SKM-1 (cell line): ENCODE results near the gene NDUFA6.
"Not testable (repeated sequence)": the region's sequence is repeated elsewhere in the genome, so short reads cannot be mapped to it uniquely, and the experiment has no call there.

Experiments used
- DNase-seq: peaks from one replicate; lab custom pipeline; 2025; ENCODE audit not compliant: unreplicated experiment; lab: John Stamatoyannopoulos, UW

NDUFA6 gene

GRCh38 chr22:42072606-42073330, 17.8 kb downstream of the NDUFA6 start:
- no peak for DNase-seq

DNA sequence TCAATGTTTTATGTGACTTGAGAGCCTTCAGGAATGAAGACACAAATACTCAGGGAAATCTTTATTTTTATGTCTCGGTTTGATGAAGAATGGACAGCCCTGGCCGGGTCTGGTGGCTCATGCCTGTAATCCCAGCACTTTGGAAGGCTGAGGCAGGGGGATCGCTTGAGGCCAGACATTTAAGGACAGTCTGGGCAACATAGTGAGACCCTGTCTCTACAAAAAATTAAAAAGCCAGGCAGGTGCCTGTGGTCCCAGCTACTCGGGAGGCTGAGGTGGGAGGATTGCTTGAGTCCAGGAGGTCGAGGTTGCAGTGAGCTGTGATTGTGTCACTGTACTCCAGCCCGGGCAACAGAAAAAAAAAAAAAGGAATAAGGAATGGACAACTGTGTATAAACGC, 19.1 kb downstream of the NDUFA6 start:
- not testable (repeated sequence) for DNase-seq

GRCh38 chr22:42070517-42071422, 19.8 kb downstream of the NDUFA6 start, which contains the start of gene NAGA:
Gene NAGA, minus strand, starts transcription at chr22:42070812. Its CDS starts 515 bp downstream, at chr22:42070297.
- peak; percentile 97 for DNase-seq

DNA sequence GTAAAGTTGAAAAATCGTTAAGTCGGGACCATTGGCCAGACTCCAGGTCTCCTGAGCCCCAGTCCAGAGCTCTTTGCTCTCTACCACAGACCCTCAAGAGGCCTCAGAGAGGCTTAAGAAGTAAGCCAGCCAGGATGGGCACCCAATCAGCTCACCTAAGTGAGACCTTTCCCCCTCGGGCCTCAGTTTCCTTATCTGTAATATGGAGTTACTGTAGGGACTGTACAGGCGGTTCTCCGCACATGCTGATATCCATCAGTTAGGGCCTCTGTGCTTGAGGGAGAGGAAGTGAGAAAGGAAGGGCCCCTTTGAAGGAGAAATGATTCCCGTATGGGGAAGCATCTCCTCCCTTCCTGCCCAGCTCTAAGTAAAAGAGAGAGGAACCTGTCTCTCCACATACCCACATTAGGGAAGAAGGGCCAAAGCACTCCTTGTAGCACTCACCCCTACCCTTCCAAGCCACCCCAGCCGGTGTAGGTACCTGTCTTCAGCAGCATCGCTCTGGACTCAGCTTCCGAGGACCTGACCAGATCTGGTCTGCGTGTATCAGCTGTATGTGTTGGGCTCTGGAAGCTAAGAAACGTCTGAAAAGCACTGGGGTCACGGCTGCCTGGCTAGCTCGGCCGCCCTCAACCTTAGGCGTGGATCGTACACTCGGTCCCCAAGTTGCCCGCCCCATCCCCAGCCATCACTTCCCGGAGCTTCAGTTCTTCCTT, 20.6 kb downstream of the NDUFA6 start:
- peak; percentile 52 for DNase-seq

- no peak for DNase-seq
Measured at GRCh38 chr22:42068291-42068690, 22.3 kb downstream of the NDUFA6 start.

DNA sequence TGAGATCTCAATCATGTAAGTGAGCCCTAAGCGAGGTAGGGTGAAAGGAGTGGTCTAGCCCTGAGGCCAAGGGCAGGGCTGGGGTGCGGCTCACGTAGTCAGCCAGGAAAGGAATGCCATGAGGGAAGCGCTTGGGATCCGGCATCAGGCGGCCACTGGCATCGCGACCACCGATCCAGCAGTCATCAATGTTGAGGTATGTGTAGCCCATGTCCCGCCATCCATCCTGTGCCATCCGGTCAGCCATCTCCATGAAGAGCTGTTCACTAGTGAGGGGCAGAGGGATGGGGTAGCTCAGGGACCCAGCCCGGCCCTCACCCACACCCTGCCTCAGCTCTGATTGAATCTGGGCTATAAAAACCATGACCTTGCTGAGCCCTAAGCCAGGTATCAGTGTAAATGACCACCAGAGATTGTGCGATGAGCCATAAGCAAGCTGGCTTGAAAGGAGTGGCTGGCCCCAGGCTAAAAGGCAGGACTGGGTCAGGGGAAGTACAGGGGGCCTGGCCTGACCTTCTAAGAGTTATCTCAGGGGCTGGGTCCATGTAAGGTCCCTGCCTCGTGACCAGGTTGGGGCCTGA, 22.8 kb downstream of the NDUFA6 start:
- no peak for DNase-seq

GRCh38 chr22:42066937-42067336, 23.6 kb downstream of the NDUFA6 start:
- DNase-seq, result no peak

DNA sequence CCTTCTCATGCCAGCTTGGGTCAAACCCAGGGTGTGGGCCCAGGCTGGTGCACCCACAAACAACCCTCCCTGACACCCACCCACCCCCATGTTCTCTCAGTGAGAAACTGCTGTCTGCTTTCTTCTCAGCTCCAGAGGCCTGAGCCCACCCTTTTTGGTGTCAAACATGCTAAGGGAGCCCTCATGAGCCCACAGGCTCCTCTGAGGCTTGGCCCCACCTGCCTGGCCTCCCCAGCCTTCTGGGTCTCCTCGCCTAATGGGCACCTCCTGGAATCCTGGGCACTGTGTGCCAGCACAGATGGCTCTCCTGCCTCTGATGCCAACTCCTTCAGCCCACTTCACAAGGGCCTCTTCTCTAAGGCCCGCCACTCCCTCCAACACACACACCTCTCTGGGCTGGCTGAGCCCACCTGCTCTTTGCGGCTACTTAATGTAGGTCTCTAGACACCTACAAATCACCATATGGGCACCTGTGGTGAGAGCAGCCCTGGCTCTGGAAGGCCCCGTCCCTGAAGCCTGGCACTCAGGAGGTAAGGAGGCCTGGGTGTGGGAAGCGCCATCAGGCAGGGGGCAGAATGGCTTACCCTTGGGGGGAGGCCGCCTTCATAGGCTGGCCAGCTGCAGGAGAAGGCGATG, 24.3 kb downstream of the NDUFA6 start:
- DNase-seq, result no peak

GRCh38 chr22:42065438-42066125, 25.0 kb downstream of the NDUFA6 start:
- no peak for DNase-seq

GRCh38 chr22:42064629-42065028, 25.9 kb downstream of the NDUFA6 start:
- no peak for DNase-seq

DNA sequence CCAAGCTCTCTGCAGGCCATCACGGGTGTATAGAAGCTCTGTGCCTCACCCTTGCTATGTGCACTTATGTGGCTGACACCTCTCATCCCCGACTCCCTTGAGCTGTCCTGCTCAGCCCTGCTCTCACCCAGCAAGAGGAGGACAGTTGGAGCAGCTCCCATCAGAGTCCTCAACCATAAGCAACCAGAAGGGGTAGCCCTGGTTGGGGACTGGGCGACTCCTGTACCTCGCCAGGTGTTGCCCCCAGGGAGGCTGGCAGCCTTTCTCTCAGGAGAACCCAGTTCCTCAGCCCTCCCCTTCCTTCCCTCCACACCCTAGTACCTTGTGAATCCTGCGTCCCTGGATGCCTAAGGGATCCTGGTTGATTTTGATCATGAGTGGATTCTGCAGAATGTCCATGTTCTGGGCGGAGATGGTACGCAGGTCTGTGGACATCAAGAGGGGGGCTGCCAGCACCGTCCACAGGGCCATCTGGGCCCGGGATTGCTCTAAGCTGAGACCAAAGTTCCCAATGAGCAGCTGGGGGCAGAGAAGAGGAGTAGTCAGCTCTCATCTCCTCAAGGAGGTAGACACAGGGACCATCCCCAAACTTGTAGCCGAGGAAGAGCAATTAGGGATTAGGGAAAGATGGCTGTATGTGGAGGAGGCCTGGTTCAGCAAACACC, 27.9 kb downstream of the NDUFA6 start:
- no peak for DNase-seq

GRCh38 chr22:42061041-42061440, 29.5 kb downstream of the NDUFA6 start:
- no peak for DNase-seq

- no peak for DNase-seq
Measured at GRCh38 chr22:42060489-42060888, 30.1 kb downstream of the NDUFA6 start.

DNA sequence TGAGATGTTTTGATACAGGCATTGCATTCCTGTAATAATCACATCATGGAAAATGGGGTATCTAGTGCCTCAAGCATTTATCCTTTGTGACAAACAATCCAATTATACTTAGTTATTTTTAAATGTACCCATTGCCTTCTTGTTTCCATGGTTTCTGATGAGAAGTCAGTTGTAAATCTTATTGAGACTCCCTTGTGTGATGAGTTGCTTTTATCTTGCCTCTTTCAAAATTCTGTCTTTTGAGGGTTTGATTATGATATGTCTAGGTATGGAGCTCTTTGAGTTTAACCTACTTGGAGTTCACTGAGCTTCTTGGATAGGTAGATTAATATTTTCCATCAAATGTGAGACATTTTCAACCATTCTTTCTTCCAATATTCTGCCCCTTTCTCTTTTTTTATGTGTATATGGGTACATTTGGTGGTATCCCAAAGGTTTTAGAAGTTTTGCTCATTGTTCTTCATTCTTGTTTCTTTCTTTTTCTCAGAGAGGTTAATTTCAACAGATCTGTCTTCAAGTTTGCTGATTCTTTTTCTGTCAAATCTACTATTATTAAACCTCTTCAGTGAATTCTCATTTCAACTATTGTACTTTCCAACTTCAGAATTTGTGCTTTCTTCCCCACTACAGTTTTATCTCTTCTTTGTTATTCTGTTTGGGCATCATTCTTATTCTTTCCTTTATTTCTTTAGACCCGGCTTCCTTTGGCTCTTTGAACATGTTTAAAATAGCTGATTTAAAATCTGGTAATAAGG, 33.6 kb downstream of the NDUFA6 start:
- no peak for DNase-seq

- no peak for DNase-seq
Measured at GRCh38 chr22:42052765-42053164, 37.8 kb downstream of the NDUFA6 start.

GRCh38 chr22:42050641-42051180, 39.9 kb downstream of the NDUFA6 start:
- no peak for DNase-seq

- DNase-seq, result no peak
Measured at GRCh38 chr22:42041784-42042183, 48.8 kb downstream of the NDUFA6 start.

GRCh38 chr22:42039271-42039670, 51.3 kb downstream of the NDUFA6 start:
- no peak for DNase-seq
